Effector memory CD8-positive, alpha-beta T cell (primary cell): Measurements from ENCODE around the gene BCL7B.

Experiments used
- ATAC-seq: fragments of 150-1000 bp; cut with Tn5 transposase; replicated peaks from 2 replicates; pipeline ENCODE4 v1.10.0; 2021; ENCODE audit warnings: mild to moderate bottlenecking, moderate library complexity
- DNase-seq, 3 experiments: peaks; one replicate each; pipeline ENCODE4 v3.0.0; 2021
- H3K27ac Mint-ChIP-seq, 2 donors: one replicate each; pipeline ENCODE4 v1.8.0; 2022; ENCODE audit warnings: mild to moderate bottlenecking in 2 of 2, mixed read lengths in 2 of 2, moderate library complexity in 2 of 2
- H3K27me3 Mint-ChIP-seq, 2 donors: one replicate each; pipeline ENCODE4 v1.8.0; 2022; ENCODE audit warnings: mixed read lengths in 2 of 2
- H3K36me3 Mint-ChIP-seq: one replicate; pipeline ENCODE4 v1.8.0; 2022; ENCODE audit warnings: mild to moderate bottlenecking, moderate library complexity, mixed read lengths; ENCODE audit not compliant: insufficient read depth
- H3K4me1 Mint-ChIP-seq, 2 donors: one replicate each; pipeline ENCODE4 v1.8.0; 2022; ENCODE audit warnings: low read depth in 2 of 2, mixed read lengths in 2 of 2
- H3K4me3 Mint-ChIP-seq, 2 donors: one replicate each; pipeline ENCODE4 v1.8.0; 2022; ENCODE audit warnings: mild to moderate bottlenecking in 2 of 2, mixed read lengths in 2 of 2, moderate library complexity in 2 of 2
- H3K9me3 Mint-ChIP-seq, 2 donors: one replicate each; pipeline ENCODE4 v1.8.0; 2022; ENCODE audit warnings: mixed read lengths in 2 of 2
- total RNA-seq, 9 experiments: gene quantifications; one replicate each; lab custom pipeline; 2026; lab: John Stamatoyannopoulos, UW

The BCL7B gene
- total RNA-seq: 42.7 to 67.9 (median 64.6) reads per million in 9 experiments

DNA sequence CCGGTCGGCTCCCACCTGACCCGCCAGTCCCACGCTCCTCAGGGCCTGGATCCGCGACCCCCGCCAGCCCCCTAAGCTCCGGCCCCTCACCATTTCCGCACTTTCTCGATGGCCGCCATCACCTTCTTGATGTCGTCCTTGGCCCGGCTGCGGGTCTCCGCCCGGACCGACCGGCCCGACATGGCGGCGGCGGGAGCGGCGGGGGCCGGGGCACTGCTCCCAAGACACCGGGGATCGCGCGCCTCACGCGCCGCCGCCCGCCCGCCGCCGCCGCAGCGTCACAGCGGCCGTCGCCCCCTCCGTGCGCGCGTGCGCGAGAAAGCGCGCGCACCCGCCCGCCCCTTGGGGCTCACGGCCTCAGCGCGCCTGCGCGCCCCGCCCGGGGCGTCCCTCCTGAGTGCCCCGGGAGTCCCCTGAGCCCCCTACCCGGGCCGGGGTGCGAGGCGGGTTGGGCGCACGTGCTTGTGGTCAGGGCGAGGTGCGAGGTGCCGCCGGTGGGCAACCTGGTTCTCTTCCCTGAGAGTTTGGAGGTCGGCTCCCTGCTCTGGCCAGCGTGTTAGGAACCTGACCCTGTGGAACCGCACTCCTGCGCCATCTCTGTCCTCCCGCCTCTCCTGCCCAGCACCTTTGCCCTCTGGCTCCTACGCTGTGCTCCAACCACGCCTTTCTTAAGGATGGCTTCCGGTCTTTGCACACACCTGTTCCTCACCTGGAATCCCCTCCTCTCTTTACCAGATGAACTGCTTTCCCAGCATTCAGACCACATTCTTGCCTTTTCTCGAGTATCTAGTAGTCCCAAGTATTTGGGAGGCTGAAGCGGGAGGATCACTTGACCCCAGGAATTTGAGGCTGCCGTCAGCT lies at the start of gene BCL7B:
Gene BCL7B, minus strand, starts transcription at position 294 of the 861 bp plus-strand sequence. Its CDS starts 112 bp downstream, at position 182.
- peak; percentile 70 to 80 (median 79) for DNase-seq
- ATAC-seq: peak; percentile 62
- Mint-ChIP-seq H3K27me3 (no peaks in the 10 kb centered on the region), H3K9me3 (no peaks in the 10 kb centered on the region), H3K36me3 (peaks cover 43% of the 10 kb centered on the region), H3K4me1 (peaks cover 22 to 24% of the 10 kb centered on the region in 2 donors), H3K4me3 (peak within 1 kb of the TSS; percentile 95), H3K27ac (peak within 1 kb of the TSS; percentile 92 to 97)

DNA sequence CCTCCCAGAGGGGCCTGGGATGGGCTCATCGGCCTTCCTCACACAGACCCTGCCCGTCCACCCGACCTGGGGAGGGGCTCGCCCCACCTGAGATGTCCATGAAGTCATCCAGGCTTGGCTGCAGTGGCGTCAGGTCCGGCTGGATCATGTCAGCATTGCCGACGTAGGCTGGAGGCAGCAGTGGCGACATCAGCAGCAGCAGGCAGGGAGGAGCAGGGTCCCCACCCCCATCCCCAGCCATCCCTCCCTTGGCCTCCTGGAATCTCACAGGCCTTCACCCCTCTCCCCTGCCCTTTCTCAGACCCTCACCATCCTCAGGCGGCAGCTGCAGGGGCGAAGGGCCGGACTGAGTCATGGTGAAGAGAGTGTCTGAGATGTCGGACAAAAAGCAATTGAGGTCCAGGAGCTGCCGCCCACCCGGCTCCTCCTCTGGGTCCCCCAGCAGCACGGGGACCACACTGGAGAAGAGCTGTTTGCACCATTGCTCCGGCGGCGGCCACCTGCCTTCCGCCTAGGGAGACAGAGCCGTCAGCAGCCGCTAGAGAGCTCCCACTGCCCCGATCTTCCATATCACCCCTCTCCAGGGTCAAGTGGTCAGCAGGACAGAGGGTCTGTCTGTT lies 48.2 kb upstream of the BCL7B start:
- ATAC-seq (no peak), DNase-seq (no peak)
- Mint-ChIP-seq H3K4me3 (no peak overlapping the region), H3K4me1 (no peaks in the 10 kb centered on the region), H3K27me3 (peaks cover 20 to 66% of the 10 kb centered on the region in 2 donors), H3K36me3 (no peaks in the 10 kb centered on the region), H3K9me3 (no peaks in the 10 kb centered on the region), H3K27ac (no peak overlapping the region)

DNA sequence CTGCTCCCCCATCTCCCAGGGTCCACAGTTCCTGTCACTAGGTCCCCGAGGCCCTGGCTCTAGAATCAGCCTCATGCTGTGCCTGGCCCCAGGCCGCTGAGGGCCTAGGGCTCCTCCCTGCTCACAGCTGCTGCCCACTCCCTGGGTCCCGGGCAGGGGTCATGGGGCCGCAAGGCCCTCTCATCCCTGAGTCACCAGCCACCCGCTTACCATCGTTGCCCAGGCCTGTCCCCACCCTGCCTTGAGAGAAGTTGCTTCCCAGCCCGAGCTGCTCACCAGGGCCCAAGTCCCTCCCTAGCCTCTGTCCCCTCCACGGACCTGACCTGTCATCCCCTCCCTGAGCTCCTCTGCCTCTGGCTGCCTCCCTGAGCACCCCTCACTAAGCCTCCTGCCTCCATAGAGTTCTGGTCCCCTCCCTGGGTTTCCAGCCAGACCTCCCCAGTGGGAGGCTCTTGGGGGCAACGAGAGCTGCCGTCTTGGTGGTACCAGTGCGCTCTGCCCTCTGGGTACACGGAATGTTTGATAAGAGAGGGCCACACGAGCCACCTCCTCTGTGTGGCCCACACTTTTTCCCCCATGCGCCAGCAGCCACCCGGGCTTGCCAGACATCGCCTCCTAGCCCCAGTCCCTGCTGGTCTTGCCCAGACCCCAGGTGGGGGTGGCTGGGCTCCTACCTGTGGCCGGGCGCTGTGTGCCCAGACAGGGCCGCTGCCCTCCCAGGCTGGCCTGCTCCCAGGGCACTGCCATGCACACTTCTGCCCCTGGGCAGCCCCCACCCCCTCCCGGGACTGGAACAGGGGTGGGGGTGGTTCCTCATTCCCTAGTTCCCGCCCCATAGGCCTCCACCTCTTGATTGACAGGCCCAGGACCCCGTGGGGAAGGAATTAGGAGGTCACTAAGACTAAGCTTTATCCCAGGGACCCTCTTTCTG lies 45.5 kb upstream of the BCL7B start:
- H3K36me3 Mint-ChIP-seq: no peaks in the 10 kb centered on the region
- ATAC-seq: no peak

DNA sequence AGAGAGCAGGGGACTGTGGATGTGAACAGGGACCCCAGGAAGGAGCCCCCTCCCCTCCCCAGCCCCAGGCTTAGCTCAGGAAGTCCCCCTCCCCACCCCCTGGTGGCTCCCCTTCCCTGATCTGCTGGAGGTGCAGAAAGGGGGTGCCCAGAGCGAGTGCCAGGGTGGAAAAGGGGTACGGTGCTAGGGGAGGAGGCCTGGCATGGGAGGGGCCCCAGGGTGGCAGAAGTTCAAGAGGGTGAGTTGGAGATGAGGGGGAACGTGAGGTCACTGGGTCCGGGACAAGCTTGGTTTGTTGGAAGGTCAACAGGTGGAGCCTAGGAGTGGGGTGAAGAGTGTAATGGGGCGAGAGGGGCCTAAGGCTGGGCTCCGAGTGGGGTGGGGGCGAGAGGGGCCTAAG lies 42.4 kb upstream of the BCL7B start:
- DNase-seq (no peak), ATAC-seq (no peak)
- H3K27ac Mint-ChIP-seq: no peak overlapping the region
- H3K9me3 Mint-ChIP-seq: no peaks in the 10 kb centered on the region
- peaks cover 23 to 57% of the 10 kb centered on the region in 2 donors for H3K27me3 Mint-ChIP-seq
- H3K4me1 Mint-ChIP-seq: no peaks in the 10 kb centered on the region
- no peaks in the 10 kb centered on the region for H3K36me3 Mint-ChIP-seq
- H3K4me3 Mint-ChIP-seq: no peak overlapping the region

More for the DNA sequence above, 45.5 kb upstream of the BCL7B start:
- H3K4me3 Mint-ChIP-seq: no peak overlapping the region
- H3K4me1 Mint-ChIP-seq: no peaks in the 10 kb centered on the region
- peak overlapping the region in 1 of 2 donors; percentile 61 for H3K27ac Mint-ChIP-seq
- H3K9me3 Mint-ChIP-seq: no peaks in the 10 kb centered on the region
- H3K27me3 Mint-ChIP-seq: peaks cover 20 to 63% of the 10 kb centered on the region in 2 donors
- DNase-seq: no peak

DNA sequence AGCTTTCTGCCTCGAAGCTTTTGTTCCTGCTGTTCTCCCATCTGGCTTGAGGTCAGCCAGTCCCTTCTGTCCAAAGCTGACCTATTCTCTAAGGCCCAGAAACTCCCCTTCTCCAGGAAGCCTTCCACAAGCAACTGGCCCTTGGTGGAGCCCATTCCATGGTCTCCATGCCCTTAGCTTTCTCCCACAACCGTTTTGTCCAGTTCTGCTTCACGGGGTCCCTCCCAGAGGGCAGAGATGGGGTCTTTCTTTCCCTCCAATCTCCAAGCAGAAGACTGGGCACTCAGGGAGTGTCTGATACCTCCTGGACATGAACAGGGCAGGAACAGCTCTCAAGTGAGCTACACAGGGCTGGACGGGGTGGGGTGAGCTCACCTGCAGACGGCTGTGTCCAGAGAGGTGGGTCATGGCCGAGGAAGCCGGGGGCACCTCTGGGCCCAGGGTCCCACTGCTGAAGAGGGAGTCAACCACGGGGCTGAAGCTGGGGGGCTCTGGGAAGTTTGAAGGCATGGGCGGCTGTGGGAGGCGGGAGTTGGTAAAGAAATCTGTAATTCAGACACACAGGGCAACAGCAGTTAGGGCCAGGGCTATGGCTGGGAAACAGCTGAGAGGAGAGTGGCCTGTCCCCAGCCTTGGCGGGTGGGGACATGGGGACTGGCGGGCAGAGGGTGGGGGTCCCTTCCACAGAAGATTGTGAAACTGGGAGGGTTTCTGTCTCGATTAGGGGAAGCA lies 41.8 kb upstream of the BCL7B start:
- Mint-ChIP-seq H3K4me1 (no peaks in the 10 kb centered on the region), H3K4me3 (no peak overlapping the region), H3K27ac (no peak overlapping the region), H3K27me3 (peaks cover 23 to 57% of the 10 kb centered on the region in 2 donors), H3K36me3 (no peaks in the 10 kb centered on the region), H3K9me3 (no peaks in the 10 kb centered on the region)
- no peak for DNase-seq
- ATAC-seq: no peak

DNA sequence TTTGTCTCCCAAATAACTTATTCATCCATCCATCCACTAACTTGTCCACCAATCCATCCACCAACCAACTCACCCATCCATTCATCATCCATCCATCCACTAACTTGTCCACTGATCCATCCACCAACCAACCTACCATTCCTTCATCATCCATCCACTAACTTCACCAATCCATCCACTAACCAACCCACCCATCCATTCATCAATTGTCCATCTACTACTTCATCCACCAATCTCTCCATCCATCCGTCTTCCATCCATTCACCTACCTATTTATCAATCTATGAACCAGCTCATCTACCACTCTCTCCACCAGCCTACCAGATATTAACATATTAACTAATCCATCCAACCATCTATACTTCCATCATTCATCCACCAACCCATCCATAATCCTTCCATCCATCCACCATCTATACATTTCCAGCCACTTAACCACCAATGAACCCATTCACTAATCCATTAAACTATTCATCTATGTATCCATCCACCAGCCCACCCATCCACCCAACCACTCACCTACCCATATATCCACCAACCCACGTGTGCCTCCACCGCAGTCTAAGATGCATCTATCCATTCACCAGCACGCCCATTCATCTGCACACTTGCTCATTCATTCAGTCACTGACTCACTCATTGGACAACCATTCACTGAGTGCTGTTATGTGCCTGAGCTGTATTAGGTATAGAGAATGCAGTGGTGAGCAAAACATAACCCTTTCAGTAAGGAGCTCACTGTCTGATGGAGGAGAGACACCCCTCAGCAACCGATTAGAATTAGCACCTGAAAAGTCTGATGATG lies 40.7 kb upstream of the BCL7B start:
- Mint-ChIP-seq H3K4me1 (no peaks in the 10 kb centered on the region), H3K9me3 (no peaks in the 10 kb centered on the region), H3K27ac (no peak overlapping the region), H3K27me3 (peaks cover 23 to 63% of the 10 kb centered on the region in 2 donors), H3K4me3 (no peak overlapping the region), H3K36me3 (no peaks in the 10 kb centered on the region)
- DNase-seq: no peak
- ATAC-seq: no peak

DNA sequence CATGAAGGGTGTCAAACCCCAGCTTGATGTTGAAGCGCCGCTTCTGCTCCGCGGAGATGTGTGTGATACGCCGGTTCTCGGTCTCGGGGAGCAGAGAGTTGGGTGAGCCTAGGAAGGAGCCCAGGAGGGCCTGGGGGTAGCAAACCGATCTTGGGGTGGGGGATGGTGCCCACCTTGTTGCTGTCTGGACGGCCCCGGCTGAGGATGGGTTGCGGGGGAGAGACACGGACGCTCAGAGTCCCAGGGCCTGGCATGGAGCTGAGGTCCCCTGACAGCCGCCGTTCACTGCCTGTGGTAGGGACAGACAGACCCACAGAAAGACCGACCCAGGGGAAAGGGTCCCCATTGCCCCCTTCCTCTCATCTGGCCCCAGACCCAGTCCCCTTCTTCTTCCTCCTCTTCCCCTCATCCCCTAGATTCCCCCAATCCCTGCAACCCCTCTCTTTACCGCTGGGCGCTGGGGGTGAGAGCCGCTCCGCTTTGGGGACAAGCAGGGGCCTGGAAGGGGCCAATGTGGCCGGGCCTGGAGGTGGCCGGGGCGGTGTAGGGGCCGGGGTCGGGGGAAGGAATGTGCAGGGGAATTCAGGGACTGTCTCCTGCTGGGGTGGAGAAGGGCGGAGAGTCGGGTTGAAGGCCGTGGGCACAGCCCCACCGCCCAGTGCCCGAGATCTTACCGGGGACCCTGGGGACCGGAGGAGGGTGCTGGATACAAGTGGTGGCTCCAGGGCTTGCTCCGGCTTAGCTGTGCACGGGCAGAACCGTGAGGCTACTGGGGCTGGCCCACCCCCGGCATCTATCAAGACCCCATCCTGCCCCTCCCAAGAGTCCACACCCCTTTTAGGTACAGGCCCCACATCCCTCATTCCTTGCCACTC lies 38.9 kb upstream of the BCL7B start:
- Mint-ChIP-seq H3K9me3 (no peaks in the 10 kb centered on the region), H3K4me1 (no peaks in the 10 kb centered on the region), H3K27me3 (peaks cover 23 to 49% of the 10 kb centered on the region in 2 donors), H3K36me3 (no peaks in the 10 kb centered on the region), H3K4me3 (no peak overlapping the region), H3K27ac (no peak overlapping the region)
- ATAC-seq (no peak), DNase-seq (no peak)

DNA sequence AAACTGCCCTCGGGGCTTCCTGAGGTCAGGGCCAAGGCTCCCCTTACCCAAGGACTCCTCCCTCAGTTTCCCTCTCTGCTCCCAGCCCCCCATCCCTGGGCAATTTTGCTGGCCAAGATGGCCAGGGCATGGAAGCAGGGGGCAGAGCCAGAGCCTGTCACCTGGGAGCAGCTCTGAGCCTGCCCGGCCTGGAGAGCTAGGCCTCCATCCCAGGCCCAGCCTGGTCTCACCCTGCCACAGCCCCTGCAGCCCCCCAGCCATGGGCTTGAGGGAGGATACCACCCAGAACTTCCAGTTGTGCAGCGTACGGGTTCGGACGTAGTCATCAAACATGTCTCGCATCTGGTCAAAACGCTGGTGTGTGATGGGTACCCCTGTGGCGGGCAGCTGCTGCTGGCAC lies 37.9 kb upstream of the BCL7B start:
- Mint-ChIP-seq H3K36me3 (no peaks in the 10 kb centered on the region), H3K27me3 (peaks cover 23 to 49% of the 10 kb centered on the region in 2 donors), H3K9me3 (no peaks in the 10 kb centered on the region), H3K27ac (no peak overlapping the region), H3K4me3 (no peak overlapping the region), H3K4me1 (no peaks in the 10 kb centered on the region)
- ATAC-seq: no peak
- no peak for DNase-seq

DNA sequence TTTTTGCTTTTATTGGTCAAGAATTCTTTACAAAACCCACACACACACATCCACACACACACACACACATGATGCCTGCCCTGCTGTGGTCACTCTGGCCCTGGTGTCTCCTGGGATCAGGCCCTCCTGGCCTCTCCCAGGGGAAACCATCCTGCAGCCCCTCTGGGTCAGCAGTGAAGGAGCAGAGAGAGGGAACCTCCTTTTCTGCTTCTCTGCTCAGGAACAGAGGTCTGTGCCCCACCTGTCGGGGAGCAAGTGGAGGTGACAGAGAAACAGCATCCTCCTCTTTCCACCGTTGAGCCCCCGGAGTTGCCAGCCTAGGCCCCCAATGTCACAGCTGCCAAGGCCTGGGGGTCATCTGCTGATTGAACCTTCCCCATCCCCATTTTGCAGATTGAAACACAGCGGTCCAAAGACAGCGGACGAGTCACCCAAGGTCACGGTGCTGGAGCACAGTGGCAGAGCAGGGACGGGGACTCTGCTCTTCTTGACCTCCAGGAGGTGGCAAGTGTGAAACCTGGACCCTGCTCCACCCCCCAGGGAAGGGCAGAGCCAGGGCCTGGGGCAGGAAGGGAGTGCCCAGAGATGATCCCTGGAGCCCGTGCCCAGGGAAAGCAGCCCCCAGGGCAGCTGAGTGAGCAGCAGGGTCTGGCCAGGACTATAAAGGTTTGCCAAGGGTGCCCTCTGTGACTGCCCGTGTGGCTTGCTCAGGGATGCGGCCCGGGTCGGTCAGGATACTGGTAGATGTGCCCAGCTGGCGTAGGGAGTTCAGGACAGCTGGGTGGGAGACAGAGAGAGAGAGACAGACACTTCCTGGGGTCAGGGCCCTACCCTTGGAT lies 35.9 kb upstream of the BCL7B start:
- Mint-ChIP-seq H3K9me3 (no peaks in the 10 kb centered on the region), H3K4me3 (no peak overlapping the region), H3K27ac (no peak overlapping the region), H3K4me1 (no peaks in the 10 kb centered on the region), H3K36me3 (no peaks in the 10 kb centered on the region), H3K27me3 (peaks cover 14 to 33% of the 10 kb centered on the region in 2 donors)
- no peak for ATAC-seq
- DNase-seq: no peak

DNA sequence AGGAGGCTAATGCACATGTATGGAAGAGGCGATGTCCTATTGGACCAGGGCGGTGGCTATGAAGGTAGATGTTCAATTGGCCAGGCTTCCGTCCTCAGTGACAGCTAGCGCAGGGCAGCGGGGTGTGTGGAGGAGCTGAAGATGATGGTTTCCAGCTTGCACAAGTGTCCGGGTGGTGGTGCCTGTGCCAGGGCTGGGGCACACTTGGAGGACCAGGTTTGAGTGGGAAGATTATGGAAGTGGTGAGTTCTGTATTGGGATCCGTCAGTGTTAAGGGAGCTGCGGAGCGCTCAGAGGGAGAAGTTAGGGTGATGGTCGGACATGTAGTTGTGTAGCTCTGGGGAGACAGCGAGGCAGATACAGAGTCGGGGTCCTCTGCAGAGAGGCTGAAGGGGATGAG lies 29.4 kb upstream of the BCL7B start:
- Mint-ChIP-seq H3K27ac (peak overlapping the region in 1 of 2 donors; percentile 39), H3K4me3 (no peak overlapping the region)
- no peak for ATAC-seq

DNA sequence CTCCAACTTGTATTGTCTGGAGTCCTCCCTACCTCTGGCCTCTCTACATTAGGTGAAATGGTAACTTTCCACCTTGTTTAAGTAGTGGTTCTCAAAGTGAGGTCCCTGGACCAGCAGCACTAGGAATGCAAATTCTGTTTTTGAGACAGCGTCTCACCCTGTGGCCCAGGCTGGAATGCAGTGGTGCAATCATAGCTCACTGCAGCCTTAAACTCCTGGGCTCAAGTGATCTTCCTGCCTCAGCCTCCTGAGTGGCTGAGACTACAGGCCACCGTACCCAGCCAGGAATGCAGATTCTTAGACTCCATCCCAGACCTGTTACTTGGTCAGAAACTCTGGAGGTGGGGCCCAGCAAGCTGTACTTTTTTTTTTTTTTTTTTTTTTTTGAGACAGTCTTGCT lies 27.7 kb upstream of the BCL7B start:
- Mint-ChIP-seq H3K4me3 (no peak overlapping the region), H3K9me3 (no peaks in the 10 kb centered on the region), H3K27me3 (no peaks in the 10 kb centered on the region), H3K27ac (no peak overlapping the region), H3K36me3 (no peaks in the 10 kb centered on the region), H3K4me1 (peaks cover 5% of the 10 kb centered on the region in 2 donors)
- no peak for ATAC-seq
- no peak for DNase-seq

More for the DNA sequence above, 29.4 kb upstream of the BCL7B start:
- DNase-seq: no peak
- H3K9me3 Mint-ChIP-seq: no peaks in the 10 kb centered on the region
- peaks cover 5% of the 10 kb centered on the region in 2 donors for H3K4me1 Mint-ChIP-seq
- no peaks in the 10 kb centered on the region for H3K36me3 Mint-ChIP-seq
- H3K27me3 Mint-ChIP-seq: no peaks in the 10 kb centered on the region
